IPS-NIHi7 (cell line): Measurements from ENCODE around the gene XG.

Source experiments
- DNase-seq: peaks from one replicate; pipeline ENCODE4 v3.0.0; 2012; ENCODE audit warnings: mixed read lengths; ENCODE audit errors: extremely low spot score

The XG gene

DNA sequence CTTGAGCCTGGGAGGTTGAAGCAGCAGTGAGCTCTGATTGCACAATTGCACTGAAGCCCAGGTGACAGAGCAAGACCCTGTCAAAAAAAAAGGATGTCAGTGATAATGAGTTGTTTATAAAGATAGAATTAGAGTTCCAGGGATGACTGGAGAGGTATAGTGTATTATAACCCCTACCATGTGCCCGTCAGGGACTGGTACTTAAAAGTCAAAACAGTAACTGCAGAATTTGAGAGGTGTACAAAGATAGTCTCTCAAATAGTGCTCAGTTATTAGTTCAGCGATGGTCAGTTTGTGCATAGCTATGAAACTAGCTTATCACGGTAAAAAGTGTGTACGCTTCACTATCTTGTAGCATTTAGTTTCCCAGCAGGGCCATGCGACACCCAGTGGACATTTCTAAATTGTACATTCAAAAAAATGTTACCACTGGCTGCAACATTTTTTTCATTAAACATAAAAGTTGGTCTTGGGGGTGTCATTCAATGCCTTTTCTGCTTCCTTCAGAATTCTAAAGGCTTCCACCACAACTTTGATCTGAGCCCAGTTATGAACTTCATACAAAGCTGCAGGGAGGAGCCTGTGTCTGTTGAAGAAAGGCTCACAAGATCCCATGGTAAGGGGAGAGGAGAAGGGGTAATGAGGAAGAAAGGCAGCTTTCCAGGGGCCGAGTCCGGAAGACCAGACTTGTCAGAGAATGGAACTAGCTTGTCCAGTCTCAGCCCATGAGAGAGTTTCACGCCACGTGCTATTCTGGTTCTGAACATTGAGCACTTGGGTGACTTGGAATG lies 67.7 kb downstream of the XG start:
- no peak for DNase-seq

DNA sequence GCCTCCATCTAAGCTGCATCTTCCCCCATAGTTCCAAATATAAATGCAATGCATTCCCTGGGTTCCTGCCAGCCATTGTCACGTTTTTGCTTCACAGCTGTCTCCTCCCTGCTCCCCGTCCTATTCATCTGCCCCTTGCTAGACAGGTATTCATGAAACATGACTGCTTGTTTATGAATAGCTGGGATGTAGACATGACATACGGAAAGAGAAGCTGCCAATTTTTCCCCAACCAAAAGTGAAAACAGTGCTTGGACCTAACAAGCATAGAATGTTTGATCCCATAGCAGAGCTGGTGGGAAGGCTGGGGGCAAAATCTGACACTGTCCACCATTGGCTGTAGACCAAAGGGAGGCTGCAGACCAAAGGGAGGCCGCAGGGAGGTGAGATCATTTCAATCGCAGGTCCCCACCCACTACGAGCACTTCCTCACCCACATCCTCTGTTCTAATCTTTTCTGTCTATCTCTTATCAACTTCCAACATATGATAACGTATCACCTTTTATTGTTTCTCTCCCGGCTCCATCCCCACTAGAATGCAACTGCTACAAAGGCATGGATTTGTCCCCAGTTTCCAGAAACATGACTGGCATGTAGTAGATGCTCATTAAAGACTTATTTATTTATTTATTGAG lies 68.4 kb downstream of the XG start:
- no peak for DNase-seq

GRCh38 chrX:2823795-2824386 lies 72.1 kb downstream of the XG start:
- no peak for DNase-seq

GRCh38 chrX:2824886-2825285 lies 73.0 kb downstream of the XG start:
- DNase-seq: no peak

DNA sequence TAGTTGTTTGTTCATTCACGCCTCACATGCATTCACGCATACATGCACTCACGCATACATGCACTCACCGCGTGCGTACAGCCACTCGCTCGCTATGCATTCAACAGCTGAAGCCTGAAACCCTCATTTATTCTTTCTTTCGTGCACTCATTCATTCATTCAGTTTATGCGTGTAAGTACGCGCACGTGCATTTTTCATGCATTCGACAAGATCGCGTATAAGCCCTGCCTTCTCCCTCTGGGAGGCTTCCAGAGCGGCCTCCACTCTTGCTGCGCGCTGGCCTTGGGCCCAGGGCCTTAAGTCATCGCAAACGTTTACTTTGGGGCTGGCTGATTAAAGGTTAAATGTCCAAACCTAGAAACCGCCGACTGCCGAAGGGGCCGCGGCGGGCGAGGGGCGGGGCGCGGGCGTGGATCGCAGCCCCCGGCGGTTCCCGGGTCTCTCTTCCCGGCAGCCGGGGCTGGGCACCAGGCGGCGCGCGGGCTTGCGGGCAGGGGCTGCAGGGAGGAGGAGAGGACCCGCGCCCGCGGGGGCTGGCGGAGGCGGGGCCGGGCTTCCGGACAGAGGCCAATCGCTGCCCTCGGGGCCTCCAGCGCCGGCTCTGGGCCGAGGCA lies 76.6 kb downstream of the XG start, which contains the start of gene GYG2:
Gene GYG2 (plus strand): TSS at position 587 of the 615 bp plus-strand sequence. CDS start 1,259 bp downstream, outside the sequence.
- DNase-seq: peak; percentile 85

DNA sequence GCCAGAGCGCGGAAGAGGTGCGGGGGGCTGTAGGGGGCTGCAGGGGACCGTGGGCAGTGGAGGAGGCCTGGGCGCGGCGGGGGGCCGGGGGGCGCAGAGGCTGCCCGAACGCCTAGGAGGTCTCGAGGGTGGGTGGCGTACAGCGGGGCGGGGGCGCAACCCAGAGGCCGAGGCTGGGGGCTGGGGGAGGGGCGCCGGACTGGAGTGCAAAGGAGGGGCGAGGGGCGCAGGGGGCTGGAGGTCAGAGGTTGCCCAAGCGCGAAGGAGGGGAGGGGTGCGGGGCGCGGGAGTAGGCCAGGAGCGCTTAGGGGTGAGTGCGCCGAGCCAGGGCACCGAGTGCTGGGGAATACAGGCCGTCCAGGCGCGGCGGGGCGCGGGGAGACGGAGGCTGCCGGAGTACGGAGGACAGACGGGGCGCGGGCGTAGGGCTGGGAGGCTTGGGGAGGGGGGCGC lies 77.1 kb downstream of the XG start:
- DNase-seq: peak; percentile 69

DNA sequence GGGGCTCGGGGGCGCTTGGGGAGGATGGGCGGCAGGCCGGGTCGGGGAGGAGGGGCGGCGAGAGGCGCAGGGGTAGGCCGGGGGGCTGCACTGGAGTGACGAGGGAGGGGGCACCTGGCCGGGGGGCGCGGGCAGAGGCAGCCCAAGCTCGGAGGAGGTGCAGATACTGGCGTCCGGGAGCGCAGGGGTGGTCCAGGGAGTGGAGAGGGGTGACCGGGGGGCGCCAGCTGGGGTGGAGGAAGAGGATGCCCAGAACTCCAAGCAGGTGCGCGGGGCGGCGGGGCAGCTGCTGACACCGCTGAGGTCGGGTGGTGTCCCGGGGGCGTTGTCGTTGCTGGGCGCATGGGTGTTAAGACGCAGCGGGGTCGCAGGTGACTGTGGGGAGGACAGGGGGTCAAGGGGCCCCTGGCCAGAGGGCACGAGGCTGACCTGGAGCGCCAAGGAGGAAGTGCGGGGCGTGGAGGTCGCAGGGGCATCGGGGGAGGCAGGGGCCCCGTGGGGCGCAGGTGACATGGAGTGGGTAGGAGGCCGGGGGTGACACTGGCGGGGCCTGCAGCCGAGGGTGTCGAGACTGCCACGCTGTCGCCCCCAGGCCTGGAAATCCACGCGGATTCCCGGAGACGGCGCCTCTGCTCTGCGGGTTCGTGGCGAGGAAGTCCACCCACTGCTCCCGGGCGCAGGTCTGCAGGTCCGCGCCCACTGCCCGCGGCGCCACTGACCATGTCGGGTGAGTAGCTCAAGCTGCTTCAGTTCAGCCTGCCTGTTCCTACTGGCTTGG lies 77.8 kb downstream of the XG start:
- no peak for DNase-seq

DNA sequence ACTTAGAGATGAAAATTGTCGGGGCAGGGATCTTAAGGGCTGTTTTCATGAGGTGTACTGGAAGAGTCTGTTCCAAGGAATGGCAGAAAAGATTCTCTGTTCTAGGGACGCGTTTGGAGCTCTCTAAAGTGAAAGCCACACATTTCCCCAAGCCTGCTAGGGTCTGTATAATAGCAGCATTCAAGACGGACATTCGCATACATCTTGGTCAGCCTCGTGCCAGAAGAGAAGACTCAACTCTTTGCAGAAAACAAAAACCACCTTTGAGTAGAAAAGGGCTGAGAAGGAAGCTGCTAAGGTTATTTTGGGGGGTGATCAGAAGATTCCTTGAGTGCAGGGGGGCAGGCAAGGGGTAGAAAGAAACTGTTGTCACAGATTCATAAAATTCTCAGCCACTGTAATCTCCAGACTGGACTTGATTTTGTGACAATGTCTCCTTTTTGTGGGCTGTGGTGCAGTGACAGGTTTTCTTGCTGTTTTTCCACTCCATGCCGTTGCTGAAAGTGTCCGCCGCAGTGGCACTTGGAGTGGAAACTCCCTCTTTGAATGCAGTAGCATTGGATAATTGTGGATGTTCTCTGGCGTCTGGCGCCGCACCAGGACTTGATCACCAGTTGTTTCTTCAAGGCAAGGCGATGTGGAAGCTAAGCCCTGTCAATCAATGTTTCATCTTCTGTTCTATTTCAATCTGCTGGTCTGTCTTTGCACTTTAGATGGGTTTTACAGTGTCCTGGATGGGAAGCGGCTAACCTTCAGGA lies 79.8 kb downstream of the XG start:
- DNase-seq: no peak

DNA sequence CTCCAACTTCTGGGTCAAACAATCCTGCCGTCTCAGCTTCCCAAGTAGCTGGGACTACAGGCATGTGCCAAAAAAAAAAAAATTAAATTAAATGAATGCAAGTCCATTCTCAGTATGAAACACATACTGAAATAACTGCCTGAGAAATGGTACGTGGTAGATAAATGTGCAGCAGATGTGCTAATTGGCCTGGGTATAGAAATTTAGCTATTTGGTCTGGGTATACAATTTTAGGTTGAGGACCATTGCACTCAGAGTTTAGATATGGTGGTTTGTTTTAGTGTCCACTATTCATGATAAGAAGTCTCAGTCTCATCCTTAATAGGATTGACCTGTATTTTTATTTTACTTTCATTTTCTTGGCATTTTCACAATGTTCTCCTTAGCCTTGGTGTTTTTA lies 86.1 kb downstream of the XG start:
- no peak for DNase-seq

DNA sequence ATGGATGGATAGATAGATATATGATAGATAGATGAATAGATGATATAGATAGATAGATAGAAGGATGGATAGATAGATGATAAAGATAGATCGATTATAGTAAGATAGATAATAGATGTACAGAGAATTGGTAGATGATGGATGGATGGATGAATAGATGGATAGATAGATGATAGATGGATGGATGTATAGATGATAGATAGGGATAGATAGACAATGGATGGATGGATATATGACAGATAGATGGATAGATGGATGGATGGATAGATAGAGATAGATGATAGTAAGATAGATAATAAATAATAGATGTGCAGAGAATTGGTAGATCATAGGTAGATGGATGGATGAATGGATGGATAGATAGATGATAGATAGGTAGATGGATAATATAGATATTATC lies 89.1 kb downstream of the XG start:
- DNase-seq: no peak

DNA sequence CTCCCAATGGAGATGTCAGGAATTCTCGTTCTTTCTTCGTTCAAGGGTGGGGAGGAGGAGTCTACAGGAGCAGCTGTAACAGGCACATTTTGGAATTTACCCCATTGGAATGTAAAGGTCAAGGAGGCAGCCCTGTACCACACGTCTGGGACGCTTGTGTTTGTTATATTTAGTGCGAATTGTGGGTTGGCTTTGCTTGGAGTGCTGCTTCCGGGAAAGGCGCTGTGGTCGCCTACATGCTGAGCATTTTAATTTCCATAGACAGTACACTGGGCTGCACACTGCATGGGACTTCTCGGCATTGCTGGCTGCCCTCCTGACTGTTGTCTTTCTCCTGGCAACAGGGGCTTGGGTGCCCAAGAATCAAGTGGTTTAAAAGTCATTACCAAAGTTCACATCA lies 89.7 kb downstream of the XG start:
- DNase-seq: no peak

- DNase-seq: no peak
Measured at GRCh38 chrX:2846992-2847391, 95.2 kb downstream of the XG start.

- no peak for DNase-seq
Measured at GRCh38 chrX:2848871-2849301, 97.0 kb downstream of the XG start.

DNA sequence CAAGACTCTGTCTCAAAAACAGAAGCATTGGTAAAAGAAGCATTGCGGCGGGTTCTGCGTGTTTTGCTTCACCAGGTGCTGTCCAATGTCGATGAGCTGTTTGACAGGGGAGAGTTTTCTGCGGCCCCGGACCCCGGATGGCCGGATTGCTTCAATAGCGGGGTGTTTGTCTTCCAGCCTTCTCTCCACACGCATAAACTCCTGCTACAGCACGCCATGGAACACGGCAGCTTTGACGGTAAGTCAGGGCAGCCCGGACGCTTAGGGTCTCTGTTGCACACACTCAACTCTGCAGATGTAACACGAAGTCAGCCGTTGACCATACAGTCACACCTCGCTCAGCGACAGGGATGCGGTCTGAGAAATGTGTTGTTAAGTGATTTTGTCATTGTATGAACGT lies 103.1 kb downstream of the XG start:
- DNase-seq: no peak

DNA sequence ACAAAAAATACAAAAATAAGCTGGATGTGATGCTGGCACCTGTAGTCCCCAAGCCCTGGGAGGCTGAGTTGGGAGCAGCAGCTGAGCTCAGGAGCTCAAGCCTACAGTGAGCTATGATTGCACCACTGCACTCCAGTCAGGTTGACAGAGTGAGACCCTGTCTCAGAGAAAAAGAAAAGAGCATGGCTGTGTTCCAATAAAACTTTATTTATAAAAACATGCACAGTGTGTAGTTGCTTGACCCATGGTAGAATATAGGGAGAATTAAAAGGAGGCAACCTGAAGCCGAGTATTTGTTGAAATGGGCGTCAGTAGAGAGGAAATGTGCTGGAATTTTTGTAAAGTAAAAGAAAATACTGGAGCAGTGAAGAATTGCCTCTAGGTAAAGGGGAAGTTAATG lies 103.9 kb downstream of the XG start:
- no peak for DNase-seq

DNA sequence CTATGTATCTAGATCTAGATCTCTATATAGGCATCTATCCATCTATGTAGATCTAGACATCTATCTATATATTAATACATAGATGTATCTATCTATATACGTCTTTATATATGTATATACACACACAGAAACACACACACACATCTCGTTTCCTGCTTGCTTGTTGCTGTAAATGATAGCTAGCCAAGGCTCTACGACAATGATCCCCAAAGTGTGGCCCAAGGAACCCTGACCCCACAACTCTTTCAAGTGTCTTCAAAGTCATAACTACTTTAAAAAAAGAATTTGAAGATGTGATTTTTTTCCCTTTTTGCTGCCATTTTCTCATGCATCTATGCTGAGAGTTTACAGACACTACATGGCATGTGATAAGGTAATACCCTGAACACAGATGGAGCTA lies 105.7 kb downstream of the XG start:
- DNase-seq: no peak

DNA sequence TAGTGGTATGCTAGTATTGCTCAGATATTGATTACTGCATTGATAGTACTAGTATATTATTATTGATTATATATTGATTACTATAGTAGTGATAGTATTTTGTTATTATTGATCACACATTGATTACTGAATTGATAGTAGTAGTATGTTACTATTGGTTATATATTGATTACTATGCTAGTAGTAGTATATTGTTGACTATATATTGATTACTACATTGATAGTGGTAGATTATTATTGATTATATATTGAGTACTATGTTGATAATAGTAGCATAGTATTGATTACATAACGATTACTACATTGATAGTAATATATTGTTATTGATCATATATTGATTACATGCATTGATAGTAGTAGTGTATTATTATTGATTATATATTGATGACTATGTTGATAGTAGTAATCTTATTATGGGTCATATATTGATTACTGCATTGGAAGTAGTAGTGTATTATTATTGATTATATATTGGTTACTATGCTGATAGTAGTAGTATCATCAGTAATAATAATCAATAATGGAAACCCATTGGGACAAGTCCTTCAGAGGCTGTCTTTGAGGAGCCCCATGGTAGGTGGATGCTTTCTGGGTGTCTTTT lies 107.5 kb downstream of the XG start:
- DNase-seq: no peak

GRCh38 chrX:2862404-2862803 lies 110.6 kb downstream of the XG start:
- no peak for DNase-seq

DNA sequence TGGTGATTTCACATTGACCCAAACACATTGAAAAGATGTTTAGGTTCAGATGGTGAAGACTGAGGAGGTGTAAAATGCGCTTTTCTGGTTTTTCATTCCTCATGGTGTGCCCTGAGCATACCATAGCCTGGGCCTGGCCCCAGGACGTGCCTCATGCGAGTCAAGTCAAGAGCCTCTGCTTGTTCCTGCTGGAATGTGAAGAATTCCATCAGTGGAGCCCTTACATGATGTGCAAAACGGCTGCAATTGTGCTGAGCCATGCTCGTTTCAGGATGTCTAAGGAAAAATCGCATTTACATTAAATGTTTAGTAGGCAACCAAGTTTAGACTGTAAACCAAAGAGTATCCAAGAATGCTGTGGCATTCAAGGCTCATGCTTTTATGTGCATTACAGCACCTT lies 111.8 kb downstream of the XG start:
- peak; percentile 54 for DNase-seq
